ENCODE results near the gene FCN3. TPM values are rescaled to one million over a fixed set of nuclear protein-coding genes. Genes with fewer than 3 reads are reported as not detected.
"Not testable (repeated sequence)": the region's sequence is repeated elsewhere in the genome, so short reads cannot be mapped to it uniquely, and the experiment has no call there.

Gene FCN3
- polyA plus RNA-seq, 2 of the 4 experiments (the other 2 are of a cell fraction), result not detected

DNA sequence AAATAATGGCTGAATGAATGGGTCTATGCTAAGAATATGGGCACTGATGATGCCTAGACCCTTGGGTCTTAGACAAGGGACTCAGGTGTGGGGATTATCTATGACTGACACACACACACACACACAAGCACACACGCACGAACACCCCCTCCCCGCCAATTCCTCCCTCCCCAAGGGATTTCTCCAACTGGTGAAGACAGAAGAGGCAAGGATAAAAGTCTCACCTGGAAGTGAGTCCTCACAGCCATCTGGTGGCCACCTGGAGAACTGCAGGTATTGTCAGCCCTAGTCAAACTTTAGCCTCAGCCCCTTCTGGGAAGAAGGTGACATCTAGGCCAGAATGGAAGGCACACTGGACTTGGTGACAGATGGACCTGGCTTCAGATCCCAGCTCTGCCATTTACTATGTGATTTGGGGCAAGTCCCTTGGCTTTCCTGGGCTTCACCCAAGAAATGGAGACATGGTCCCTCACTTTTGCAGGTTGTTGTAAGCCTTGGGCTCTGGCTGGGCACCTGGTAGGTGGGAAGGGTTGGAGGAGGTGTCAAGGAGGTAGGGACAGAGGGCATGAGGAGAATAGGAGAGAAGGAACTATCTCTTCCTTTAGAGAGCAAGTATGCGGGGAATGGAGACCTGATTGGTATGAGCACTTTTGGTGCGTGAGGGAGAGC is 13.8 kb upstream of the FCN3 start:
- WGBS (ENCODE audit: missing lambda C conversion rate), result 31% methylated on average over 5 of the region's 5 CpGs
- POLR2A ChIA-PET, result no interaction called here

DNA sequence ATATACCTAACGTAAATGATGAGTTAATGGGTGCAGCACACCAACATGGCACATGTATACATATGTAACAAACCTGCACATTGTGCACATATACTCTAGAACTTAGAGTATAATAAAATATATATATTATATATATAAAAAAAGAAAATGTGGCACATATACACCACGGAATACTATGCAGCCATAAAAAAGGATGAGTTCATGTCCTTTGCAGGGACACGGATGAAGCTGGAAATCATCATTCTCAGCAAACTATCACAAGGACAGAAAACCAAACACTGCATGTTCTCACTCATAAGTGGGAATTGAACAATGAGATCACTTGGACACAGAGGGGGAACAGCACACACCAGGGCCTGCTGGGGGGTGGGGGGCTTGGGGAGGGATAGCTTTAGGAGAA is 10.2 kb upstream of the FCN3 start:
- WGBS (ENCODE audit: missing lambda C conversion rate), result 68% methylated on average over 3 of the region's 3 CpGs
- H3K4me3 ChIP-seq; H3K4me2 ChIP-seq; ATAC-seq; DNase-seq (ENCODE audit: low read depth in 1 of 2, low spot score in 1 of 2); H3K9me3 ChIP-seq; FAIRE-seq; H3K4me1 ChIP-seq; H3K27ac ChIP-seq; POLR2A ChIA-PET: not testable (repeated sequence)
- CTCF ChIA-PET, result interaction anchor here (1.7 to 12.0 kb wide), 3 partner anchors 28 to 346 kb away, joined by 3 to 215 read pairs (median 64); no protein-coding TSS in a partner anchor

More for the DNA sequence above, 13.8 kb upstream of the FCN3 start:
- ATAC-seq (peak in 1 of 2 experiments; percentile 37; a peak in 2 of 6 replicates), FAIRE-seq (no peak), DNase-seq (ENCODE audit: low read depth in 1 of 2, low spot score in 1 of 2) (peak; percentile 57 to 60)
- H3K9me3 ChIP-seq, result no peaks in the 10 kb centered on the region
- H3K27ac ChIP-seq, result no peak overlapping the region
- CTCF ChIA-PET, result interaction anchor here (0.6 to 12.0 kb wide), 20 partner anchors 9 to 379 kb away, joined by 3 to 215 read pairs (median 6); partner anchors contain the start of gene MAP3K6
- no peak overlapping the region for H3K4me3 ChIP-seq
- no peak overlapping the region for H3K4me2 ChIP-seq
- H3K4me1 ChIP-seq, result peaks cover 10% of the 10 kb centered on the region; the same call in 2 of the 3 replicates
- TF ChIP-seq, protein P1, sequence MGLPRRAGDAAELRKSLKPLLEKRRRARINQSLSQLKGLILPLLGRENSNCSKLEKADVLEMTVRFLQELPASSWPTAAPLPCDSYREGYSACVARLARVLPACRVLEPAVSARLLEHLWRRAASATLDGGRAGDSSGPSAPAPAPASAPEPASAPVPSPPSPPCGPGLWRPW (IDR thresholded peaks at IDR 0.05), result no peak
- TF ChIP-seq SMC3 (IDR thresholded peaks at IDR 0.05) (peak; percentile 79), RAD21 (conservative IDR thresholded peaks at IDR 0.05 in 1 of 2, IDR thresholded peaks at IDR 0.05 in 1 of 2) (peak; percentile 71 to 74)
- TF ChIP-seq, protein P2, sequence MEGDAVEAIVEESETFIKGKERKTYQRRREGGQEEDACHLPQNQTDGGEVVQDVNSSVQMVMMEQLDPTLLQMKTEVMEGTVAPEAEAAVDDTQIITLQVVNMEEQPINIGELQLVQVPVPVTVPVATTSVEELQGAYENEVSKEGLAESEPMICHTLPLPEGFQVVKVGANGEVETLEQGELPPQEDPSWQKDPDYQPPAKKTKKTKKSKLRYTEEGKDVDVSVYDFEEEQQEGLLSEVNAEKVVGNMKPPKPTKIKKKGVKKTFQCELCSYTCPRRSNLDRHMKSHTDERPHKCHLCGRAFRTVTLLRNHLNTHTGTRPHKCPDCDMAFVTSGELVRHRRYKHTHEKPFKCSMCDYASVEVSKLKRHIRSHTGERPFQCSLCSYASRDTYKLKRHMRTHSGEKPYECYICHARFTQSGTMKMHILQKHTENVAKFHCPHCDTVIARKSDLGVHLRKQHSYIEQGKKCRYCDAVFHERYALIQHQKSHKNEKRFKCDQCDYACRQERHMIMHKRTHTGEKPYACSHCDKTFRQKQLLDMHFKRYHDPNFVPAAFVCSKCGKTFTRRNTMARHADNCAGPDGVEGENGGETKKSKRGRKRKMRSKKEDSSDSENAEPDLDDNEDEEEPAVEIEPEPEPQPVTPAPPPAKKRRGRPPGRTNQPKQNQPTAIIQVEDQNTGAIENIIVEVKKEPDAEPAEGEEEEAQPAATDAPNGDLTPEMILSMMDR (IDR thresholded peaks at IDR 0.05), result peak; percentile 70

DNA sequence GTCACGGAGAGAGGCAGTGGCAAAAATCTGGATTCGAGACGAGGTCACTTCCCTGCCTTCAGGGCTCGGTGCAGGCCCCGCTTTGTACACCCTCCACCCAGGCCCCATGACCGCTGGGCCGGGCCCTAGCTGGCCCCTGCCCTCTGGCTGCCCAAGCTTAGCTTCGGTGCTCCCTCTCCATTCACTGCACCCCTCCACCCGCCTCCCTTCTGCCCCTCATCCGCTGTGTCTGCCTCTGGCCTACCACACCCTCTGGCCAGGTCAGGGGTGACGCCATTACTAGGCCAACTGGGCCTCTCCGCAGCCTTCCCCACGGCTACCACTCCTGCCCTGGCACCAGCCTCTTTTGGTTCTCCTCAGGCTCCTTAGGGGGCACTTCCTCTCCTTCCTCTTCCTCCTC is 9.0 kb upstream of the FCN3 start:
- WGBS (ENCODE audit: missing lambda C conversion rate), result 79% methylated on average over 12 of the region's 13 CpGs
- ChIA-PET POLR2A (no interaction called here), CTCF (interaction anchor here (1.2 to 12.0 kb wide), 4 partner anchors 8 to 345 kb away, joined by 3 to 215 read pairs (median 34); no protein-coding TSS in a partner anchor)
- ATAC-seq (no peak), DNase-seq (ENCODE audit: low read depth in 1 of 2, low spot score in 1 of 2) (no peak), FAIRE-seq (no peak)
- Histone ChIP-seq H3K4me1 (no peaks in the 10 kb centered on the region), H3K27ac (no peak overlapping the region), H3K4me2 (no peak overlapping the region), H3K9me3 (no peaks in the 10 kb centered on the region), H3K4me3 (no peak overlapping the region)
- no peak for TF ChIP-seq HOXB13 (CRISPR knock-in tag; IDR thresholded peaks at IDR 0.05; ENCODE audit: low read depth)
- TF ChIP-seq MYC (IDR thresholded peaks at IDR 0.05; ENCODE audit: borderline replicate concordance, low read length), result no peak
- no peak for TF ChIP-seq SMC3 (IDR thresholded peaks at IDR 0.05)
- TF ChIP-seq NR3C1 (IDR thresholded peaks at IDR 0.05), result no peak
- no peak for TF ChIP-seq HDAC2 (IDR thresholded peaks at IDR 0.05)
- no peak for TF ChIP-seq POLR2A (IDR thresholded peaks at IDR 0.05; ENCODE audit: low read length)
- TF ChIP-seq, protein P3, sequence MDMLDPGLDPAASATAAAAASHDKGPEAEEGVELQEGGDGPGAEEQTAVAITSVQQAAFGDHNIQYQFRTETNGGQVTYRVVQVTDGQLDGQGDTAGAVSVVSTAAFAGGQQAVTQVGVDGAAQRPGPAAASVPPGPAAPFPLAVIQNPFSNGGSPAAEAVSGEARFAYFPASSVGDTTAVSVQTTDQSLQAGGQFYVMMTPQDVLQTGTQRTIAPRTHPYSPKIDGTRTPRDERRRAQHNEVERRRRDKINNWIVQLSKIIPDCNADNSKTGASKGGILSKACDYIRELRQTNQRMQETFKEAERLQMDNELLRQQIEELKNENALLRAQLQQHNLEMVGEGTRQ (IDR thresholded peaks at IDR 0.05), result no peak
- TF ChIP-seq BHLHE40 (IDR thresholded peaks at IDR 0.05; ENCODE audit: low read depth, low read length), result no peak
- TF ChIP-seq NPAS2 (CRISPR knock-in tag; IDR thresholded peaks at IDR 0.05; ENCODE audit: borderline replicate concordance), result no peak
- TF ChIP-seq TFCP2L1 (CRISPR knock-in tag; IDR thresholded peaks at IDR 0.05), result no peak
- TF ChIP-seq RNF2 (IDR thresholded peaks at IDR 0.05; ENCODE audit: borderline replicate concordance, low read depth), result no peak
- TF ChIP-seq CHD2 (IDR thresholded peaks at IDR 0.05; ENCODE audit: low read length, partially characterized antibody), result no peak
- TF ChIP-seq HOXA7 (CRISPR knock-in tag; IDR thresholded peaks at IDR 0.05), result no peak
- no peak for TF ChIP-seq FOSB (CRISPR knock-in tag; IDR thresholded peaks at IDR 0.05)
- TF ChIP-seq ESRRA (IDR thresholded peaks at IDR 0.05; ENCODE audit: borderline replicate concordance, low read length), result no peak
- no peak for TF ChIP-seq EP300 (IDR thresholded peaks at IDR 0.05)
- no peak for TF ChIP-seq FOSL2 (IDR thresholded peaks at IDR 0.05)
- TF ChIP-seq FOSL2 (CRISPR knock-in tag; IDR thresholded peaks at IDR 0.05), result no peak
- no peak for TF ChIP-seq NFE2L2 (conservative IDR thresholded peaks at IDR 0.05; ENCODE audit: low read length)
- TF ChIP-seq HOXB5 (CRISPR knock-in tag; IDR thresholded peaks at IDR 0.05), result no peak
- no peak for TF ChIP-seq RAD21 (conservative IDR thresholded peaks at IDR 0.05 in 1 of 2, IDR thresholded peaks at IDR 0.05 in 1 of 2)

Measured in A549 (cell line).